Activated CD4-positive, alpha-beta T cell treated with anti-CD3 and anti-CD28 coated beads, Interleukin-10, Interleukin-2, amounts not matched to agents 100 ng/mL and 50 ng/mL, durations not matched to agents 16 hours and 8 hours (primary cell): ENCODE measurements around the gene SMAD3.
"Not testable (repeated sequence)": the region's sequence is repeated elsewhere in the genome, so short reads cannot be mapped to it uniquely, and the experiment has no call there.

ENCODE experiments used
- DNase-seq: peaks from one replicate; pipeline ENCODE4 v3.0.0-alpha.2; 2020

Gene SMAD3

DNA sequence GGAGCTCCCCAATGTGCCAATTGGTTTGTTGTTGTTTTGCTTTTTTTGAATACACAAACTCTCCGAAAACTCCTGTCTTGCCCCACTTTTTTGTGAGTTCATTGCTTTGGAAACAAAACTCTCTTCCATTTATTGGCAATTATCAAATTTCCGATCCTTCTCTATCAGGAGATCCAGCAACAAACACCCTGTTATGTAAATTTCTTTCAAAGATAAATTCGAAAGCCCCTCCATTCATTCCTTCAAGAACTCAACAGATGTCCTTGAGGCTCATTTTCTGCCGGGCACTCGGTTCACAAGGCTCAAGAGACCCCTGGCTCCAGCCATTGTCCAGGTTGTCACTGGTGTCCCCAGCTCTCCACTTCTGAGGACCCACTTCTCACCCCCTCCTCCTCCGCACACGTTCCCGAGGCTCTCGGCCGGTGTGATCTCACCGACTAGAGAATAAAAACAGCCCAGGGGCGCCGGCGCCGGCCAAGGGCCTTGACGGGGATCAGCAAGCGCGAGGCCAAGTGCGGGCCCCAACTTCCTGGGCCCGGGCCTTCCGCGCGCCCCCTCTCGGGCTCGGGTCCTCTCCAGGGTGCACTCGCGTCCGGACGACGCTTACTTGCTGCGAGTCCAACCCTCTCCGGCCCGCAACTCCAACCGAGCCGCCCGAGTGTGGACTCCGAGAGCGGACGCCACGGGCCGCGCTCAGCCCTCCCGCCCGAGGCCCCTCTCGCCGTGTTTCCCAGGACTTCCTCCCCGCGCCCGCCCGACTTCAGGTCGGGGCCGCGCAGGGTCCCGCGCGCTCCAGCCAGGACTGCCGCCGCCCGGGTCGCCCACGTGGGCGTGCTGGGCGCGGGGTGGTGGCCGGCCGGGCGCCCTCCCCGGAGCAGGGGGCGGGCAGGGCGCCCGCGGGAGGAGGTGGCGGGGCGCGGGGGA lies 533 bp upstream of the SMAD3 start:
- DNase-seq = peak; percentile 43

DNA sequence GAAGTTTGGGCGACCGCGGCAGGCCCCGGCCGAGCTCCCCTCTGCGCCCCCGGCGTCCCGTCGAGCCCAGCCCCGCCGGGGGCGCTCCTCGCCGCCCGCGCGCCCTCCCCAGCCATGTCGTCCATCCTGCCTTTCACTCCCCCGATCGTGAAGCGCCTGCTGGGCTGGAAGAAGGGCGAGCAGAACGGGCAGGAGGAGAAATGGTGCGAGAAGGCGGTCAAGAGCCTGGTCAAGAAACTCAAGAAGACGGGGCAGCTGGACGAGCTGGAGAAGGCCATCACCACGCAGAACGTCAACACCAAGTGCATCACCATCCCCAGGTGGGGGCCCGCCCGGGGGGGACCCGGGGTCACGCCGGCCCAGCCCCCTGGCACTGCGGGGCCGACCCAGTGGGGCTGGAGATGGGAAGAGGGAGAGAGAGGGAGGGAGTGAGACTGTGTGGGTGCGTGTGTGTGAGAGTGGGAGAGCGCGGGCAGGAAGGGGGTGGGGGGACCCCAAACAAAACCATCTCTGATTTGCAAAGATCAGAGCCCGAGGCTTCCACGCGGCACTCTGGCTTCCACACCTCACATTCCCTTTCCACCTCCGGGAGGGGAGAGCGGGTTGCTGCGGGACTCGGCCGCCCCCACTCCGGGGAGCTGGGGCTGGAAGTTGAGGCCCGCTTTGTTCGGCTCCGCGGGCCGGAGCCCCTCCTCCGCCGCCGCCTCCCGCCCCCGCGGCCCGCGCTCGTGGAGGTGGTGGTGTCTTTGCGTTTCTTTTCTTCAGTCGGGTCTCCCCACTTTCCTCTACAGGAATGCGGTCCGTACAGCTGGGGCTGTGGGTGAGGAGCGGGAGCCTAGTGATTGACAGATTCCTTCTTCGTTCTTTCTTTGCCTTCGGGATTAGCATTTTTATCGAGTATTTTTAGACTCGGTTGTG lies 898 bp downstream of the SMAD3 start:
- no peak for DNase-seq

DNA sequence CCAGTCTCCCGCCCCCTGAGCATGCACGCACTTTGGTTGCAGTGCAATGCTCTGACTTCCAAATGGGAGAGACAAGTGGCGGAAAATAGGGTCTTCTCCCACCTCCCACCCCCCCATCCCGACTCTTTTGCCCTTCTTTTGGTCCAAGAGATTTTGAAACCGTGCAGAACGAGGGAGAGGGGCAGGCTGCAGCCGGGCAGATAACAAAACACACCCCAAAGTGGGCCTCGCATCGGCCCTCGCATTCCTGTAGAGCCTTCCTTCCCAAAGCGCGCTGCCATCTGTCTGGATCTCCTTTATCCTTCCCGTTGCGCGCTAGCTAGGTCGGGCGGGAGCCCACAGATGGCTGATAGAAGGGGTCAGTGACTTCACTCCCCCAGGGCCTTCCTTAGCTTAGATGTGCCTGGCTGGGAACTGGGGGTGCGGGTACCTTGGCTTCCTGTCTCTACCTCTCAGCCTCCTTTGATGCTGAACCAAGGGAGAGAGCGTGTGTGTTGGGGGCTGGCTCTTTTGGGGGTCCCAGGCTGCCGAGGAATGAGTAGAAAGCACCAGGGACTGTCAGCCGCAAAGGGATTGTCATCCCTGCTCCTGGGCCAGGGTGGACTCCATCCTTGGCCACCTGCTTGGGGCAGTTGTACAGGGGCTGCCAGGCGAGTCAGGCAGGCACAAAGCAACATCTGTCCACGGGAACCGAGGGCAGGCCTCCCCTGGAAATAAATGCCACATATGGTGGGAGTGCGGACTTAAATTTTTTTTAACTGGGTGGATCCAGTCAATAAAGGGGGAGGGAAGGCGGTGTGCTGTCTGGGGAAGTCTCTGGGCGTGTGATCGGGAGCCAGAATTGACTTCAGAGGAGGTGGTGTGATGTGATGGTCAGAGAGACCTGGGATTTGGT lies 1.8 kb downstream of the SMAD3 start:
- no peak for DNase-seq

DNA sequence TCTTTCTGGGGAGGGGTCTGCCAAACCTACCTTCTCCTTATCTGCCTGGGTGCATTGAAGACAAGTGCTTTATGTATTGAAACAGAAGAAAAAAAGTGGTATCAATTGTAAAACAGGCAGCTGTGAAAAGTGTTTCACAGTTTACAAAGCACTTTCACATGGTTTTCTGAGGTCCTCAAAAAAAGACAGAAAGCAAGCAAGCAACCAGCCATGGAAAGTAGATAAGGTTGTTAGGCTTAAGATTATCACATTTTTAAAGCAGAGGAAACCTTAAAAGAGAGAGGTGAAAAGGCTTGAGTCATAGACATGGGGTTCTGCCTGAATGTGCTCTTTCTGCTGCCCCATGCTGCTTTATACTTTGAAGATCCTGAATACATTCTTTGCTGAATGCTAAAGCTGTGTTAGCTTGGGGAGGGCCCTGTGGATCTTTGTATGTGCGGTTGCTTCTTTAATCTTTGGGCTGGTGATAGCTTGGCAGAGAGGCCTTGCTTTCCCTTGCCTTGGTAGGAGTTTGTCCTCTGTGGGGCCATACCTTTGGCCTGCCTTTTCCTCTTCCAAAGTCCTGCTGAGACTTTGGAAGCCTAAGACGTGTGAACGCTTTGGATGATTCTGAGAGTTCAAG lies 2.6 kb downstream of the SMAD3 start:
- DNase-seq = peak; percentile 33

DNA sequence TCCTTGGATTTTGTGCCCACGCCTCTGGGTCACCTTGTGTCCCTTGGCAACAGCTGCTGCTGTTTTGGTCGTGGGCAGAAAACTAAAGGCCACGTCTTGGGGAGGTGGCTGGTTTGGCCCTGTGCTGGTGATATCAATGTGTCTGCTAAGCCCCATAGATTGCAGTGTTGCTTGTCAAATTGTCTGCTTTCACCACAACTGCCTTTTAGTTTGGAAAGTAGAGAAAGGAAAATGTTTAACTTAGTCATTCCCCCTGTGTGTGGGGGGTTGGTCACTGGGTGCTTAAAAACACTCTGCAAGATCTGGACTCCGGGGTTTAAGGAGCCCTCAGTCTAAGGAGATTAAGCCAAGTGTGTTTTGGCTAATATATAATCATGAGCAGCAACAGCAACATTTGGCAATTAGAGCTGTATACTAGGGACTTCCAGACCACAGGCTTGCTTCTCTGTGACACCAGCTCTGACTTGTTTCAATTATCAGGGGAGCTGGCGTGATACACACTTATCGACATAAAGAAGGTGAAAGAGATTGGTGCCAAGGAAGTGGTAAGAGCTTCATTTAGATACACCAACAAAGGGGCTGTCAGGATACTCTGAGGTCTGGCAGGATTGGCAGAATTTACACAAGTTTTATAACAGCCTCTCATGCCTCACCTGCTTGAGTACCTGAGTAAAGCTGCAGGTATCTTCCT lies 3.5 kb downstream of the SMAD3 start:
- DNase-seq = no peak

DNA sequence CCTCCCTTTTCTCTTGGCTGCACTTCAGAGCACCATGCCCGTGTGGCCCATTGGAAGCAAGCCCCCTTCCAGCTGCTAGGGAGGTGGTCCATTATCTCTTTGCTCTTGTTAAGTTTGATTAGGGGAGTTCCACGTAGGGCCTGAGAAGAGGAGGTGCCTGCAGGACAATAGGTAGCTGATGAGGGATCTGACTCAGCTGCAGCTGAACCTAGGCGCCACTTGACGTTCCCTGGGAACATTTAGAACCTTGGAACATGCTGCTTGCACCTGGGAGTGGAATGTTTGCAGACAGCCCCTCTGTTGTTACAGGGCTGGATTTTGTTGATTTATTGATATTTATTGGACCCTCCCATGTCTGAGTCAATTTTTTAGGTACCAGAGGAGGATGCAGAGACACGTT lies 4.7 kb downstream of the SMAD3 start:
- DNase-seq = no peak

- no peak for DNase-seq
These were observed 5.7 kb downstream of the SMAD3 start for GRCh38 chr15:67070892-67071664.

- DNase-seq = no peak
These were observed 7.0 kb downstream of the SMAD3 start for GRCh38 chr15:67072442-67072841.

GRCh38 chr15:67072958-67073357 lies 7.6 kb downstream of the SMAD3 start:
- no peak for DNase-seq

DNA sequence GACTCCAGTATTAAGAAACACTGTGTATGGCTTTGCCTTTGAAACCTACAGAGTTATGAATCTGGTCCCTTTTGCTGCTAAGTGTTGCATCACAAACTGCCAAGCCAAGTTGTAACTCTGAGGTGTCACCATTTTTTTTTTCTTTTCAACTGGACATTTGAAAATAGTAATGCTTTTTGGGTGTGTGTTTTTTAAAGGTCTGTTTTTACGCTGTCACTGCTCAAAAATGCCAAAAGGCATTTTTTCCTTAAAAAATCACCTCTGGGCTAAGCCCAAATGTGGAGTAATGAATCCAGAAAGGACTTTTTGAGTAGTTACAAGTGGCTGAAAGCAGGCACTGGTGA lies 9.5 kb downstream of the SMAD3 start:
- DNase-seq = no peak

GRCh38 chr15:67075555-67076135 lies 10.2 kb downstream of the SMAD3 start:
- not testable (repeated sequence) for DNase-seq

GRCh38 chr15:67076147-67076843 lies 10.9 kb downstream of the SMAD3 start:
- DNase-seq = peak; percentile 50

GRCh38 chr15:67077641-67078215 lies 12.3 kb downstream of the SMAD3 start:
- no peak for DNase-seq

DNA sequence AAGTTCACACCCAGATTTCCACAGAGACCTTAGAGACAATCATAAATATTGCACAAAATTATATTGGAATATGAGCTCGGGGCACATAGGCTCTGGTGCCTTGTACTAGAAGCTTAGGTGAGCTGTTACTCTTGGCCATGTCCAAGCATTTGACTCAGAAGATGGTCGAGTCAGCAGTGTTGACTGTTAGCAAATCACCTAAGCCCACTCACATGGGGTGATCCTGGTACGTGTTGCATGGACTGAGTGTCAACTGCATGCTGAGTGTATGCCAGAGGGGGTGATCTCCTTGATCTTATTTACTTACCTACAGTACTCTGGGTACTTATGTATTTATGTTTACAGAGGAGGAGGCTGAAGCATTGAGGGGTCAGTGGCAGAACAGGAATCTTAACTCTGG lies 14.0 kb downstream of the SMAD3 start:
- no peak for DNase-seq

DNA sequence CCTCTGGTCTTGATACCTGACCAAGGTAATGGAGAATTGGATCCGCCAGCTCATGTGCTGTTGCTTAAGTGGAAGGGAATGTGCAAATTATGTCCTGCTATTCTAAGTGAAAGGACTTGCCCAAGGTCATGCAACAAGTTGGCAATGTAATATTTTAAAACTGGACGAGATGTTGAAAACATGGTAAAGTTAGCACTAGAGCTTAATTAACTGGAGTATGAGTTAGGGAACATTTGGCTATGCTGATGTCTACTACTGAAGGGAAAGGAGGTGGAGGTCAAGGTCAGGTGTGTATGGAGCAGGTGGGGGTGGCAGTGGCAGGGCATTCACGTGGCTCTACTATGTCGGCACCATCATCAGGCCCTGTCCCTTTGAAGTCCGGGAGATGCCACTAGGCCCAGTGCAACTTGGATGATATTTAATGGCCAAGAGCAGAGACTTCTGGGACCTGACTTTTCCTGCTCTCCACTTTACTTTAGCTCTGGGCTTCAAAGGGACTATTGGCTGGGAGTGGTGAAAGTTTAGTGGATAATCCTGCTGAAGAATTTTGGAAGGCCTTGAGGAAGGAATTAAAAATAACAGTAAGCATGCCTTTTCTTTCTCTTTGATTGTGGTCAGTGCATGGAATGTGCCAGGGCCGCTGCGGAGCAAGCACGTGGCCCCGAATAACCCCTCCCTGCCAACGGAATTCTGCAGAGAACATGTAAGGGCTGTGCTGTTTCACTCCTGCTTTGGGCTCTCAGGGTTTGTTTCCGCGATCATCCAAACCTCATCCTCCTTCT lies 14.9 kb downstream of the SMAD3 start:
- DNase-seq = no peak

GRCh38 chr15:67080900-67081431 lies 15.6 kb downstream of the SMAD3 start:
- DNase-seq = peak; percentile 78

GRCh38 chr15:67082007-67082536 lies 16.7 kb downstream of the SMAD3 start:
- peak; percentile 84 for DNase-seq
